Measurements from ENCODE around the gene KIF4A. TPM values are rescaled to one million over a fixed set of nuclear protein-coding genes. Genes with fewer than 3 reads are reported as not detected.
"Not testable (repeated sequence)": the region's sequence is repeated elsewhere in the genome, so short reads cannot be mapped to it uniquely, and the experiment has no call there.

Gene KIF4A
- total RNA-seq, 1 donor from 2014 or later = 13.9 TPM

GRCh38 chrX:70280573-70280972 is 9.3 kb upstream of the KIF4A start:
- no peak for DNase-seq (ENCODE audit: low read depth, low spot score)

- DNase-seq (ENCODE audit: low read depth, low spot score) = no peak
Observed at GRCh38 chrX:70281951-70282350, 8.0 kb upstream of the KIF4A start, which contains the start of gene RAB41. Gene RAB41 (plus strand): TSS chrX:70282172. CDS start chrX:70282218, 46 bp downstream.

- no peak for DNase-seq (ENCODE audit: low read depth, low spot score)
Observed at GRCh38 chrX:70289168-70289792, 624 bp upstream of the KIF4A start.

DNA sequence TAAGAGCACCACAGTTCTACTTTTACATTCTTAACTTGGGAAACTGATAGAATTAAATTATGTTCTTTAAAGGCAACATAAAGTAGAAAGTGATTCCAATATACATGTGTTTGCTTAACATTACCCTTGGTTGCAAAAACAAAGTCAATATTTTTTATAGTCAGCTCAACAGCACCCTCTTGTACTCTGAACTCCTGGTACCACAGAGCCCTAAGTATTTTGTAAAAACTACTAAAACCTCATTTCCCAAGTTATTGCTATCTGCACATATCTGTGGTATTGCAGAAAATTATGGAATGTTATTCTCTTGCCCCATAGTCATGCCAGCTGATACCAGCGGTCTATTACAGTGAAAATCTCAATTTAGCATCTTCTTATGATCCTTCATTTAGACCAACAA is 2.9 kb downstream of the KIF4A start:
- no peak for DNase-seq (ENCODE audit: low read depth, low spot score)

DNA sequence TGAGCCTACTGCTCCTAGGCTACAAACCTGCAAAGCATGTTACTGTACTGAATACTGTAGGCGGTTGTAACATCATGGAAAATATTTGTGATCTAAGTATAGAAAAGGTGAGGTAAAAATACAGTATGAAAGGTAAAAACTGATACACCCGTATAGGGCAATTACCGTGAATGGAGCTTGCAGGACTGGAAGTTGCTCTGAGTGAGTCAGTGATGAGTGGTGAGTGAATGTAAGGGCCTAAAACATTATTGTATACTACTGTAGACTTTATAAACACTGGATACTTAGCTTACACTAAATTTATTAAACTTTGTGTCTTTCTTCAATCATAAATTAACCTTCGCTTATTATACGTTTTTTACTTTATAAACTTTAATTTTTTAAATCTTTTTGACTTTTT is 3.7 kb downstream of the KIF4A start:
- no peak for DNase-seq (ENCODE audit: low read depth, low spot score)

DNA sequence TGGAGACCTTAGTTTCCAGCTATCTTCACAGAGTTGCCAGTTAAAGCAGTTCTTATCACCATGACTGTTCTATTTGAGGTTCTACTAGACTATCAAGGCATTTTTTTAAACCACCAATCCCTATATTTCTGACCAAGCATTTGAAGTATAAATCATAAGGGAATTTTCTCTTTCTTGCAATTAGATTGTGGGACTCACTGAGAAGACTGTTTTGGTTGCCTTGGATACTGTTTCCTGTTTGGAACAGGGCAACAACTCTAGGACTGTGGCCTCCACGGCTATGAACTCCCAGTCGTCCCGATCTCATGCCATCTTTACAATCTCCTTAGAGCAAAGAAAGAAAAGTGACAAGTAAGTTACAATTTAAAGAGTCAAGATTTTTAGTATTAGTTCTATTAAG is 11.8 kb downstream of the KIF4A start:
- peak; percentile 50 for DNase-seq (ENCODE audit: low read depth, low spot score)

GRCh38 chrX:70313503-70313902 is 23.6 kb downstream of the KIF4A start:
- no peak for DNase-seq (ENCODE audit: low read depth, low spot score)

- no peak for DNase-seq (ENCODE audit: low read depth, low spot score)
Observed at GRCh38 chrX:70322784-70323183, 32.9 kb downstream of the KIF4A start.

- not testable (repeated sequence) for DNase-seq (ENCODE audit: low read depth, low spot score)
Observed at GRCh38 chrX:70323628-70324027, 33.7 kb downstream of the KIF4A start.

- DNase-seq (ENCODE audit: low read depth, low spot score) = no peak
Observed at GRCh38 chrX:70324326-70324725, 34.4 kb downstream of the KIF4A start.

- no peak for DNase-seq (ENCODE audit: low read depth, low spot score)
Observed at GRCh38 chrX:70331161-70331560, 41.3 kb downstream of the KIF4A start.

- no peak for DNase-seq (ENCODE audit: low read depth, low spot score)
Observed at GRCh38 chrX:70332600-70332999, 42.7 kb downstream of the KIF4A start.

DNA sequence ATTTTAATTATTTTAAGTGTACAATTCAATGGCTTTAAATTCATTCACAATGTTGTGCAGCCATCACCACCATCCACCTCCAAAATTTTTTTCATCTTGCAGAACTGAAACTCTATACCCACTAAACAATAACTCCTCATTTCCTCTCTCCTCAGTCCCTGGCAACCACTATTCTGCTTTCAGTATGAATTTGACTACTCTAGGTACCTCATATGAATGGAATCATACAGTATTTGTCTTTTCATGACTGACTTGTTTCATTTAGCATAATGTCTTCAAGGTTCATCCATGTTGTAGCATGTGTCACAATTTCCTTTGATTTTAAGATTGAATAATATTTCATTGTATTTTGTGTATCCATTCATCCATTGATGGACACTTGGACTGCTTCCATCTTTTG is 46.9 kb downstream of the KIF4A start:
- DNase-seq (ENCODE audit: low read depth, low spot score) = no peak

GRCh38 chrX:70338290-70338689 is 48.4 kb downstream of the KIF4A start:
- no peak for DNase-seq (ENCODE audit: low read depth, low spot score)

- DNase-seq (ENCODE audit: low read depth, low spot score) = no peak
Observed at GRCh38 chrX:70343435-70343834, 53.5 kb downstream of the KIF4A start.

GRCh38 chrX:70346418-70347070 is 56.6 kb downstream of the KIF4A start:
- DNase-seq (ENCODE audit: low read depth, low spot score) = no peak

DNA sequence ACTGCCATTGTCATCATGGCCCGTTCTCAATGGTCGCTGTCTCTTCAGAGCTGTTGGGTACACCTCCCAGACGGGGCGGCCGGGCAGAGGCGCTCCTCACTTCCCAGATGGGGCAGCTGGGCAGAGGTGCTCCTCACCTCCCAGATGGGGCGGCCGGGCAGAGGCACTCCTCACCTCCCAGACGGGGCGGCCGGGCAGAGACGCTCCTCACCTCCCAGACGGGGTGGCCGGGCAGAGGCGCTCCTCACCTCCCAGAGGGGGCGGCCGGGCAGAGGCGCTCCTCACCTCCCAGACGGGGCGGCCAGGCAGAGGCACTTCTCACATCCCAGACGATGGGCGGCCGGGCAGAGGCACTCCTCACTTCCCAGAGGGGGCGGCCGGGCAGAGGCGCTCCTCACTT is 58.9 kb downstream of the KIF4A start:
- not testable (repeated sequence) for DNase-seq (ENCODE audit: low read depth, low spot score)

DNA sequence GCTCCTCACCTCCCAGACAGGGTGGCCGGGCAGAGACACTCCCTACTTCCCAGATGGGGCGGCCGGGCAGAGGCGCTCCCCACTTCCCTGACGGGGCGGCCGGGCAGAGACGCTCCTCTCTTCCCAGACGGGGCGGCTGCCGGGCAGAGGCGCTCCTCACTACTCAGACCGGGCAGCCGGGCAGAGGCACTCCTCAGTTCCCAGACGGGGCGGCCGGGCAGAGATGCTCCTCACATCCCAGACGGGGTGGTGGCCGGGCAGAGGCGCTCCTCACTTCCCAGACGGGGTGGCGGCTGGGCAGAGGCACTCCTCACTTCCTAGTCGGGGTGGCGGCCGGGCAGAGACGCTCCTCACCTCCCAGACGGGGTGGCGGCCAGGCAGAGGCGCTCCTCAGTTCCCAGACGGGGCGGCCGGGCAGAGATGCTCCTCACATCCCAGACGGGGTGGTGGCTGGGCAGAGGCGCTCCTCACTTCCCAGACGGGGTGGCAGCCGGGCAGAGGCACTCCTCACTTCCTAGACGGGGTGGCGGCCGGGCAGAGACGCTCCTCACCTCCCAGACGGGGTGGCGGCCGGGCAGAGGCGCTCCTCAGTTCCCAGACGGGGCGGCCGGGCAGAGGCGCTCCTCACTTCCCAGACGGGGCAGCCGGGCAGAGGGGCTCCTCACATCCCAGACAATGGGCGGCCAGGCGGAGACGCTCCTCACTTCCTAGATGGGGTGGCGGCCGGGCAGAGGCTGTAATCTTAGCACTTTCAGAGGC is 59.6 kb downstream of the KIF4A start:
- not testable (repeated sequence) for DNase-seq (ENCODE audit: low read depth, low spot score)

- no peak for DNase-seq (ENCODE audit: low read depth, low spot score)
Observed at GRCh38 chrX:70352496-70352895, 62.6 kb downstream of the KIF4A start.

DNA sequence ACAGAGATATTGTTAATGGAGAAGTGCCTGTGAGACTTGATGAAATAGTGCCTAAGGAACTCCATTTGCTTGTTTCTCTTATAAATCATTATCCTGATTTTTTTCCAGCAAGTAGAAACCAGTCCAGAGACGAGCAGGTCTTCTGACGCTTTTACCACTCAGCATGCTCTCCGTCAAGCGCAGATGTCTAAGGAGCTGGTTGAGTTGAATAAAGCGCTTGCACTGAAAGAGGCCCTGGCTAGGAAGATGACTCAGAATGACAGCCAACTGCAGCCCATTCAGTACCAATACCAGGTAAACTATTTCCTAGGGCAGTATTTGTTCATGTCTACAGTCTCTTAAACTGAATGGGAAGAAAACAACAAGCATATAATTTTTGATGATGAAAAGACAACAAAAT is 63.6 kb downstream of the KIF4A start:
- no peak for DNase-seq (ENCODE audit: low read depth, low spot score)

DNA sequence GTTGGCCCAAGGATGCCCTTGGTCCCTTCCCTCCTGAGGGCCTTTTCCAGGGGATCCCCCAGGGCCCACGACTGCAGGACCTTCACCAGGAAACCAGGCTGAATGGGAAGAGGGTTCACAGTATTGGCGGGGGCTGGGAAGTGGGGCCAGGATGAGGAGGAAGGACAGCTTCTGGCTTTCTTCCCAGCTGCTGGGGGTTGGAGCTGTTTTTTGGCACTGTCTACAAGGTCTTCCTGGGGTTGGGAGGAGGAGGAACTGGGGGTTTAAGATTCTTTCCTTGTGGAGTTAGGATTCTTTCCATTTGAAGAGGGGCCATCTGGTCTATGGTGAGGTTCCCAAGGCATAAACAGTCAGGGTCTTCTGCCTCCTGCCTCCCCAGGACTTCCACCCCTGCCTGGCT is 64.8 kb downstream of the KIF4A start:
- DNase-seq (ENCODE audit: low read depth, low spot score) = no peak

DNA sequence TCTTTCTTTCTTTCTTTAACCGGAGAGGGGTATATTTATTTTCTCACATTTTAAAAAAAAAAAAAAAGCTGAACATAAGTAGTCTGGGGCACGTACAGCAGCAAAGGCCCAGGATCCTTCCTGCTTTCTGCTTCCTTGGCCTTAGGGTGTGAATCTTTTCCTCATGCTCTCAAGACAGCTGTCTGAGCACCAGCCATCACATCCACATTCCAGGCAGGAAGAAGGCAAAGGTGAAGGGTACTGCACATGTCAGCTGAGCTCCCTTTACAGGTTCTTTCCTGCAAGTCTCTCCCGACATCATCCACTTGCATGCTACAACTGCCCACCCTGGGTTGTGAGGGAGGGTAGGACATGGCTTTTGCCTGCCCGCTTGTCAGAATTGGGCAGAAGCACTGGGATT is 69.6 kb downstream of the KIF4A start:
- DNase-seq (ENCODE audit: low read depth, low spot score) = no peak

DNA sequence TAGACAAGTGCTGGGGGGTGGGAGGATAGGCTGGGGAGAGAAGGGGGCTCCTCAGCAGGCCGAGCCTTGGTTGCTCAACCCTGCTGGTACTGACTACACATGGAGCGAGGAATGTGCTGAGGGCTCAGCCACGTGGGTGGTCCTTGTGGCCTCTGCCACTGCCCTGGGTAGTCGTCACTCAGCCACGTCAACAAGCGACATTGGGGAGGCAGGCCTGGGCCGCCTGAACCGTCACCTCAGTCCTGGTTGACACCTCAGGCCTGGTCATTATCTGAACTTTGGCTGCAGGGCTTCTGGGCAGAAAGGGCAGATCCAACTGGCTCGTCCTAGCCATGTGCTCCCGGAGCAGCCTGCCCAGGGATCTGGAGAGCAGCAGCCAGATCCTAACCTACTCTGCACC is 70.5 kb downstream of the KIF4A start:
- no peak for DNase-seq (ENCODE audit: low read depth, low spot score)
